C4-2B (cell line): ENCODE data around the gene FHIT.

Experiments
- CTCF ChIP-seq: fragments of 450-650 bp; conservative IDR thresholded peaks from 2 replicates; pipeline ENCODE4 v1.5.1; 2017; ENCODE audit warnings: mild to moderate bottlenecking
- ZFX ChIP-seq: fragments of 450-650 bp; IDR thresholded peaks from 2 replicates; pipeline ENCODE4 v1.6.1; 2017

GRCh38 chr3:60095930-60096329 is 1155.3 kb downstream of the FHIT start:
- TF ChIP-seq CTCF (no peak), ZFX (no peak)
